Body of pancreas (tissue), 4 donors: ENCODE results near the gene FIBIN.

Source experiments
- POLR2A ChIP-seq, 3 donors: fragments of 450-650 bp; IDR thresholded peaks; one replicate each; pipeline ENCODE4 v1.6.1; 2016; ENCODE audit warnings: antibody characterized with exemption in 3 of 3, mild to moderate bottlenecking in 2 of 3
- TF ChIP-seq, protein P1 (sequence below), 7 experiments: fragments of 450-650 bp in 4 of 7; fragments of 200-600 bp in 3 of 7; sonication (generic) in 3 of 7; IDR thresholded peaks; one replicate each; pipeline ENCODE4 v1.5.1; 2016 to 2019; ENCODE audit warnings: antibody characterized with exemption in 7 of 7

DNA sequence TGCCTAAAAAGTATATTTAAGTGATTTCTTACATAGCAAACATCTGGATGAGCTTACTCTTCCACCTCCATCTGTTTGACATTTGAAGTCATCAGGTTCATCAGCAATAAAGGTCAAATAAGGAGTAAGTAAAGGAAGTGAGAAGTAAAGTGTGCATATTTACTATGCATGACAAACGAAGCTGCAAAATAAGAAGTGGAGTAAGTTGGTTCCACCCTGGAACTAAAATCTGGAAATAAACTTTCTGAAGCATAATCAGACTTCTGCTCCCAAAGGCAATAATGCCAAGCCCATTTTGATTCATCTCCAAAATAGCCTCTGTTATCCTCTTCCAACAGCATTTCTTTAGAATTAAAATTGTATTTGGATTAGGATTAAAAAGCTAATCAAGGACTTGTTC lies 8.4 kb upstream of the FIBIN start:
- TF ChIP-seq, protein P1, sequence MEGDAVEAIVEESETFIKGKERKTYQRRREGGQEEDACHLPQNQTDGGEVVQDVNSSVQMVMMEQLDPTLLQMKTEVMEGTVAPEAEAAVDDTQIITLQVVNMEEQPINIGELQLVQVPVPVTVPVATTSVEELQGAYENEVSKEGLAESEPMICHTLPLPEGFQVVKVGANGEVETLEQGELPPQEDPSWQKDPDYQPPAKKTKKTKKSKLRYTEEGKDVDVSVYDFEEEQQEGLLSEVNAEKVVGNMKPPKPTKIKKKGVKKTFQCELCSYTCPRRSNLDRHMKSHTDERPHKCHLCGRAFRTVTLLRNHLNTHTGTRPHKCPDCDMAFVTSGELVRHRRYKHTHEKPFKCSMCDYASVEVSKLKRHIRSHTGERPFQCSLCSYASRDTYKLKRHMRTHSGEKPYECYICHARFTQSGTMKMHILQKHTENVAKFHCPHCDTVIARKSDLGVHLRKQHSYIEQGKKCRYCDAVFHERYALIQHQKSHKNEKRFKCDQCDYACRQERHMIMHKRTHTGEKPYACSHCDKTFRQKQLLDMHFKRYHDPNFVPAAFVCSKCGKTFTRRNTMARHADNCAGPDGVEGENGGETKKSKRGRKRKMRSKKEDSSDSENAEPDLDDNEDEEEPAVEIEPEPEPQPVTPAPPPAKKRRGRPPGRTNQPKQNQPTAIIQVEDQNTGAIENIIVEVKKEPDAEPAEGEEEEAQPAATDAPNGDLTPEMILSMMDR (IDR thresholded peaks at IDR 0.05): no peak
- no peak for TF ChIP-seq POLR2A (IDR thresholded peaks at IDR 0.05)
